Measurements from ENCODE around the gene GTF3C5. TPM values are rescaled to one million over a fixed set of nuclear protein-coding genes. Genes with fewer than 3 reads are reported as not detected.

The GTF3C5 gene
- polyA plus RNA-seq, 1 experiment = 36.4 TPM

GRCh38 chr9:133046196-133046899 is 15.6 kb downstream of the GTF3C5 start:
- ChIA-PET CTCF (interaction anchor here (0.7 to 1.4 kb wide), 3 partner anchors 10 to 98 kb away, joined by 3 to 4 read pairs (median 3); no protein-coding TSS in a partner anchor), POLR2A (no interaction called here)
- no peak for DNase-seq (ENCODE audit: low read depth, low spot score)
- TF ChIP-seq CTCF (IDR thresholded peaks at IDR 0.05; ENCODE audit: low read depth, low read length) = no peak
- H3K9me3 ChIP-seq (ENCODE audit: control insufficient read depth, insufficient read depth, low read length) = no peaks in the 10 kb centered on the region
- H3K27me3 ChIP-seq (ENCODE audit: control insufficient read depth, insufficient read depth, low read length) = no peaks in the 10 kb centered on the region
- H3K27ac ChIP-seq (ENCODE audit: low read depth, low read length) = no peak overlapping the region
- no peak overlapping the region for H3K4me3 ChIP-seq (ENCODE audit: low read depth, low read length)

- ChIA-PET CTCF (interaction anchor here (1.4 kb wide), 1 partner anchor 22 kb away, joined by 3 read pairs; no protein-coding TSS in a partner anchor), POLR2A (no interaction called here)
- Histone ChIP-seq H3K27ac (ENCODE audit: low read depth, low read length) (no peak overlapping the region), H3K9me3 (ENCODE audit: control insufficient read depth, insufficient read depth, low read length) (no peaks in the 10 kb centered on the region), H3K4me3 (ENCODE audit: low read depth, low read length) (no peak overlapping the region), H3K27me3 (ENCODE audit: control insufficient read depth, insufficient read depth, low read length) (no peaks in the 10 kb centered on the region)
- TF ChIP-seq CTCF (IDR thresholded peaks at IDR 0.05; ENCODE audit: low read depth, low read length) = no peak
- no peak for DNase-seq (ENCODE audit: low read depth, low spot score)
Measured at GRCh38 chr9:133046900-133047295, 16.1 kb downstream of the GTF3C5 start.

- TF ChIP-seq CTCF (IDR thresholded peaks at IDR 0.05; ENCODE audit: low read depth, low read length) = peak; percentile 44
- CTCF ChIA-PET = interaction anchor here (0.7 to 4.7 kb wide), 6 partner anchors 13 to 131 kb away, joined by 3 to 23 read pairs (median 4); no protein-coding TSS in a partner anchor
- POLR2A ChIA-PET = interaction anchor here (0.6 kb wide), 1 partner anchor 15 kb away, joined by 4 read pairs; no protein-coding TSS in a partner anchor
Measured at GRCh38 chr9:133048595-133048994, 17.8 kb downstream of the GTF3C5 start.

GRCh38 chr9:133049043-133049442 is 18.2 kb downstream of the GTF3C5 start:
- no peak for TF ChIP-seq CTCF (IDR thresholded peaks at IDR 0.05; ENCODE audit: low read depth, low read length)
- ChIA-PET POLR2A (interaction anchor here (0.6 kb wide), 1 partner anchor 14 kb away, joined by 4 read pairs; no protein-coding TSS in a partner anchor), CTCF (interaction anchor here (0.7 to 4.7 kb wide), 5 partner anchors 13 to 130 kb away, joined by 3 to 23 read pairs (median 4); no protein-coding TSS in a partner anchor)
- H3K4me3 ChIP-seq (ENCODE audit: low read depth, low read length) = no peak overlapping the region
- no peaks in the 10 kb centered on the region for H3K27me3 ChIP-seq (ENCODE audit: control insufficient read depth, insufficient read depth, low read length)
- H3K9me3 ChIP-seq (ENCODE audit: control insufficient read depth, insufficient read depth, low read length) = no peaks in the 10 kb centered on the region
- DNase-seq (ENCODE audit: low read depth, low spot score) = no peak
- no peak overlapping the region for H3K27ac ChIP-seq (ENCODE audit: low read depth, low read length)

More at GRCh38 chr9:133048595-133048994, 17.8 kb downstream of the GTF3C5 start:
- no peaks in the 10 kb centered on the region for H3K9me3 ChIP-seq (ENCODE audit: control insufficient read depth, insufficient read depth, low read length)
- DNase-seq (ENCODE audit: low read depth, low spot score) = no peak
- H3K27me3 ChIP-seq (ENCODE audit: control insufficient read depth, insufficient read depth, low read length) = no peaks in the 10 kb centered on the region
- H3K4me3 ChIP-seq (ENCODE audit: low read depth, low read length) = no peak overlapping the region
- H3K27ac ChIP-seq (ENCODE audit: low read depth, low read length) = no peak overlapping the region

GRCh38 chr9:133050142-133050541 is 19.3 kb downstream of the GTF3C5 start:
- CTCF ChIA-PET = interaction anchor here (4.7 kb wide), 1 partner anchor 94 kb away, joined by 23 read pairs; no protein-coding TSS in a partner anchor
- no peak overlapping the region for H3K4me3 ChIP-seq (ENCODE audit: low read depth, low read length)
- H3K27me3 ChIP-seq (ENCODE audit: control insufficient read depth, insufficient read depth, low read length) = no peaks in the 10 kb centered on the region
- TF ChIP-seq CTCF (IDR thresholded peaks at IDR 0.05; ENCODE audit: low read depth, low read length) = no peak
- H3K9me3 ChIP-seq (ENCODE audit: control insufficient read depth, insufficient read depth, low read length) = no peaks in the 10 kb centered on the region
- H3K27ac ChIP-seq (ENCODE audit: low read depth, low read length) = no peak overlapping the region
- POLR2A ChIA-PET = no interaction called here
- no peak for DNase-seq (ENCODE audit: low read depth, low spot score)
